PC-9 (cell line): ENCODE data around the gene JDP2. TPM values are rescaled to one million over a fixed set of nuclear protein-coding genes. Genes with fewer than 3 reads are reported as not detected.

Source experiments
- BruUV-seq: library from RNA; stranded (reverse); fragments of 400-500 nt; replicated peaks from 2 replicates; lab custom pipeline; 2021; lab: Mats Ljungman, UMichigan
- CTCF ChIA-PET: fragments of 300-600 bp; sonication (Branson Sonifier 250); formaldehyde crosslinking; loops from one replicate; lab custom pipeline; 2022; ENCODE audit warnings: antibody characterized with exemption; lab: Charles Lee
- POLR2A ChIA-PET: fragments of 300-600 bp; sonication (Branson Sonifier 250); formaldehyde crosslinking; loops from one replicate; lab custom pipeline; 2022; ENCODE audit warnings: antibody characterized with exemption; ENCODE audit not compliant: unreplicated experiment; lab: Charles Lee
- DNase-seq, 2 experiments: peaks; one replicate each; pipeline versions ENCODE4 v3.0.0 to v3.0.0-alpha.2; 2015 to 2022; ENCODE audit warnings: mixed read lengths in 1 of 2
- H2AFZ ChIP-seq: fragments of 200-600 bp; sonication (generic); 2 replicates; pipeline ENCODE4 v1.8.1; 2017; ENCODE audit warnings: antibody characterized with exemption
- H3F3A ChIP-seq: fragments of 200-600 bp; sonication (generic); 2 replicates; pipeline ENCODE4 v1.8.1; 2017; ENCODE audit warnings: antibody characterized with exemption, mild to moderate bottlenecking, low read depth; ENCODE audit not compliant: insufficient read depth
- H3K27ac ChIP-seq: fragments of 200-600 bp; sonication (generic); 2 replicates; pipeline ENCODE4 v1.6.1; 2016; ENCODE audit warnings: mixed run types
- H3K27me3 ChIP-seq: fragments of 200-600 bp; sonication (generic); 2 replicates; pipeline ENCODE4 v1.6.1; 2016; ENCODE audit warnings: low read depth, mixed run types; ENCODE audit not compliant: insufficient read depth
- H3K36me3 ChIP-seq: fragments of 200-600 bp; sonication (generic); 2 replicates; pipeline ENCODE4 v1.6.1; 2016; ENCODE audit warnings: low read depth, mixed run types
- H3K4me1 ChIP-seq: fragments of 200-600 bp; sonication (generic); replicated peaks from 2 replicates; pipeline ENCODE4 v1.6.1; 2016; ENCODE audit warnings: mixed run types; ENCODE audit not compliant: insufficient read depth
- H3K4me2 ChIP-seq: fragments of 200-600 bp; sonication (generic); 2 replicates; pipeline ENCODE4 v1.6.1; 2017; ENCODE audit warnings: mixed run types
- H3K4me3 ChIP-seq: fragments of 200-600 bp; sonication (generic); 2 replicates; pipeline ENCODE4 v1.6.1; 2016; ENCODE audit warnings: mixed run types
- H3K79me2 ChIP-seq: fragments of 200-600 bp; sonication (generic); 2 replicates; pipeline ENCODE4 v1.6.1; 2017; ENCODE audit warnings: low read depth, mixed run types
- H3K9me2 ChIP-seq: fragments of 200-600 bp; sonication (generic); 2 replicates; pipeline ENCODE4 v1.8.1; 2017; ENCODE audit warnings: mild to moderate bottlenecking; ENCODE audit not compliant: insufficient read depth
- H3K9me3 ChIP-seq: fragments of 200-600 bp; sonication (generic); 2 replicates; pipeline ENCODE4 v1.8.1; 2016; ENCODE audit warnings: low read depth; ENCODE audit not compliant: insufficient read depth
- H4K20me1 ChIP-seq: fragments of 200-600 bp; sonication (generic); 2 replicates; pipeline ENCODE4 v1.8.1; 2017; ENCODE audit not compliant: insufficient read depth
- CTCF ChIP-seq: fragments of 200-600 bp; sonication (generic); conservative IDR thresholded peaks from 2 replicates; pipeline ENCODE4 v1.6.1; 2017; ENCODE audit warnings: mixed run types, antibody characterized with exemption, mild to moderate bottlenecking, moderate library complexity
- EZH2 ChIP-seq: fragments of 200-600 bp; sonication (generic); IDR thresholded peaks from 2 replicates; pipeline ENCODE4 v1.8.0; 2017; ENCODE audit warnings: antibody characterized with exemption, low read depth
- intact Hi-C: fragments of 100-400 bp; cut with micrococcal nuclease; formaldehyde crosslinking; loops from one replicate; pipeline ENCODE4 v1.10.0; 2022; ENCODE audit not compliant: unreplicated experiment
- total RNA-seq: library from RNA; stranded (reverse); gene quantifications from 2 replicates; pipeline ENCODE4 v1.2.3, GENCODE V29; 2021

The JDP2 gene
- total RNA-seq, 1 experiment from 2014 or later = 186 TPM

- Histone ChIP-seq H3K4me1 (peaks cover 61% of the 10 kb centered on the region), H3K4me3 (no peak overlapping the region), H3K9me3 (no peaks in the 10 kb centered on the region), H3K9me2 (no peaks in the 10 kb centered on the region), H2AFZ (no peak overlapping the region), H3K36me3 (peaks cover 55% of the 10 kb centered on the region), H3K27ac (no peak overlapping the region), H3K79me2 (peaks cover 77% of the 10 kb centered on the region), H3K4me2 (no peak overlapping the region), H3K27me3 (no peaks in the 10 kb centered on the region), H4K20me1 (no peaks in the 10 kb centered on the region; the same call in none of the 2 replicates), H3F3A (peaks cover 52% of the 10 kb centered on the region)
- TF ChIP-seq CTCF = no peak
- no peak for TF ChIP-seq EZH2
- BruUV-seq = no TSS peak
- ChIA-PET POLR2A (no interaction called here), CTCF (no interaction called here)
- intact Hi-C loops = no loop called here
- no peak for DNase-seq
These were observed 18.6 kb downstream of the JDP2 start for GRCh38 chr14:75446447-75446846.

DNA sequence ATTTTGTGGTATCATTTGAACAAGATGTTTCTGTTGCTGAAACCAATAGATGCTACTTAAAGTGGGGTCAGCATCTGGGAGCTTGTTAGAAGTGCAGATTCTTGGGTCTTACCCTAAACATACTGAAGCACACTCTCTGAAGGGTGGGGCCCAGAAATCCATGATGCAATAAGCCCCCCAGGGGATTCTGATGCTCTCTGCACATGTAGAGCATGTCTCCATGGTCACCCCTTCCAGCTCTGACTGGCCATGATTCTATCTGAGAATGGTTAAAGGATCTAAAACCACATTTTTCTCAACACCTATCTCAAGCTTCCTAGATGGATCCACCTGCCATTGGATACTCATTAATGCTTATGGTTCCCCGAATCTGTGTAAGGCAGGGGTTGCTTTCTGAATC, 20.4 kb downstream of the JDP2 start:
- no peaks in the 10 kb centered on the region; the same call in 1 of the 2 replicates for H4K20me1 ChIP-seq
- intact Hi-C loops = no loop called here

GRCh38 chr14:75449036-75449435, 21.2 kb downstream of the JDP2 start:
- Histone ChIP-seq H2AFZ (no peak overlapping the region), H3K79me2 (peaks cover 73% of the 10 kb centered on the region), H4K20me1 (no peaks in the 10 kb centered on the region; the same call in 1 of the 2 replicates), H3K4me3 (no peak overlapping the region; the same call in 1 of the 2 replicates), H3K36me3 (peaks cover 31% of the 10 kb centered on the region), H3K4me2 (peak overlapping the region; percentile 50), H3K27ac (peak overlapping the region; percentile 52), H3F3A (peaks cover 64% of the 10 kb centered on the region), H3K27me3 (no peaks in the 10 kb centered on the region), H3K4me1 (peaks cover 69% of the 10 kb centered on the region), H3K9me2 (no peaks in the 10 kb centered on the region), H3K9me3 (no peaks in the 10 kb centered on the region)
- DNase-seq = no peak
- ChIA-PET POLR2A (interaction anchor here (0.6 to 1.0 kb wide), 3 partner anchors 10 to 435 kb away, joined by 4 to 8 read pairs (median 7); no protein-coding TSS in a partner anchor), CTCF (interaction anchor here (1.6 kb wide), 1 partner anchor 112 kb away, joined by 5 read pairs; no protein-coding TSS in a partner anchor)
- intact Hi-C loops = no loop called here
- TF ChIP-seq EZH2 = no peak
- no TSS peak for BruUV-seq

More for the DNA sequence above, 20.4 kb downstream of the JDP2 start:
- Histone ChIP-seq H3K36me3 (peaks cover 38% of the 10 kb centered on the region), H3K4me3 (no peak overlapping the region), H3K27ac (peak overlapping the region; percentile 52), H3K27me3 (no peaks in the 10 kb centered on the region), H3F3A (peaks cover 60% of the 10 kb centered on the region), H3K9me2 (no peaks in the 10 kb centered on the region), H3K9me3 (no peaks in the 10 kb centered on the region), H2AFZ (no peak overlapping the region), H3K4me2 (0 out of 2 replicates have a peak overlapping the region, but pooled peaks have one; percentile 50), H3K79me2 (peaks cover 75% of the 10 kb centered on the region), H3K4me1 (peaks cover 61% of the 10 kb centered on the region)
- BruUV-seq = no TSS peak
- no peak for DNase-seq
- ChIA-PET POLR2A (interaction anchor here (0.6 to 0.7 kb wide), 4 partner anchors 11 to 339 kb away, joined by 3 to 7 read pairs (median 4); no protein-coding TSS in a partner anchor), CTCF (interaction anchor here (1.6 kb wide), 1 partner anchor 112 kb away, joined by 5 read pairs; no protein-coding TSS in a partner anchor)
- TF ChIP-seq CTCF (no peak), EZH2 (no peak)
